RWPE1 (cell line): Measurements from ENCODE around the gene SCAPER.

Experiments
- CTCF ChIA-PET: fragments of 350-600 bp; sonication (Branson Sonifier 250); formaldehyde crosslinking; extraction: SDS; loops from one replicate; lab custom pipeline; 2021; lab: Yijun Ruan, JAX
- POLR2A ChIA-PET: fragments of 400-600 bp; formaldehyde crosslinking; extraction: SDS; loops from one replicate; lab custom pipeline; 2020; ENCODE audit warnings: antibody characterized with exemption; ENCODE audit not compliant: low non-redundant PET; lab: Yijun Ruan, JAX
- DNase-seq: peaks from one replicate; pipeline ENCODE4 v3.0.0; 2012; ENCODE audit warnings: low spot score
- H3K27ac ChIP-seq: fragments of 450-650 bp; 2 replicates; pipeline ENCODE4 v1.5.1; 2017
- TF ChIP-seq, protein P1 (sequence below): fragments of 450-650 bp; conservative IDR thresholded peaks from 2 replicates; pipeline ENCODE4 v1.5.1; 2017; ENCODE audit warnings: low read depth, mild to moderate bottlenecking

The SCAPER gene

DNA sequence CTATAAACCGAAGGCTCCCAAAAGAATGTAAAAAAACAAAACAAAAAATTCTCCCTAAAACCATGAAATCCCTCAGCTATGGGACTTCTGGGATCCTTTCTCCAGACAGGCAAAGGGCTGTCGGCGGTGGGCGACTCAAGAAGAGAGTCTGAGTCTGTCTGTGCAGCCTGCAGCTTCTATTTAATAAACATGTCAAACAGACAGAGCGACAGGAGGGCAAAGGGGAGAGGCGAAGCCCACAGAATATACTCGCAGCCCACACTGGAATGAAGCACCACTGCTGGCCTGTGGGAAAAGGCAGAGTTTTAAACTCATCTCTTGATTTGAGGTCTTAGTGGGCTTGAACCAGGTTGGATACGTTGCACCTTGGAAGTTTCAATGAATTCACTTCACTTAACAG, 528.3 kb downstream of the SCAPER start:
- POLR2A ChIA-PET, result no interaction called here
- no peak for DNase-seq
- CTCF ChIA-PET, result no interaction called here
- H3K27ac ChIP-seq, result no peak overlapping the region
- TF ChIP-seq, protein P1, sequence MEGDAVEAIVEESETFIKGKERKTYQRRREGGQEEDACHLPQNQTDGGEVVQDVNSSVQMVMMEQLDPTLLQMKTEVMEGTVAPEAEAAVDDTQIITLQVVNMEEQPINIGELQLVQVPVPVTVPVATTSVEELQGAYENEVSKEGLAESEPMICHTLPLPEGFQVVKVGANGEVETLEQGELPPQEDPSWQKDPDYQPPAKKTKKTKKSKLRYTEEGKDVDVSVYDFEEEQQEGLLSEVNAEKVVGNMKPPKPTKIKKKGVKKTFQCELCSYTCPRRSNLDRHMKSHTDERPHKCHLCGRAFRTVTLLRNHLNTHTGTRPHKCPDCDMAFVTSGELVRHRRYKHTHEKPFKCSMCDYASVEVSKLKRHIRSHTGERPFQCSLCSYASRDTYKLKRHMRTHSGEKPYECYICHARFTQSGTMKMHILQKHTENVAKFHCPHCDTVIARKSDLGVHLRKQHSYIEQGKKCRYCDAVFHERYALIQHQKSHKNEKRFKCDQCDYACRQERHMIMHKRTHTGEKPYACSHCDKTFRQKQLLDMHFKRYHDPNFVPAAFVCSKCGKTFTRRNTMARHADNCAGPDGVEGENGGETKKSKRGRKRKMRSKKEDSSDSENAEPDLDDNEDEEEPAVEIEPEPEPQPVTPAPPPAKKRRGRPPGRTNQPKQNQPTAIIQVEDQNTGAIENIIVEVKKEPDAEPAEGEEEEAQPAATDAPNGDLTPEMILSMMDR, result no peak

DNA sequence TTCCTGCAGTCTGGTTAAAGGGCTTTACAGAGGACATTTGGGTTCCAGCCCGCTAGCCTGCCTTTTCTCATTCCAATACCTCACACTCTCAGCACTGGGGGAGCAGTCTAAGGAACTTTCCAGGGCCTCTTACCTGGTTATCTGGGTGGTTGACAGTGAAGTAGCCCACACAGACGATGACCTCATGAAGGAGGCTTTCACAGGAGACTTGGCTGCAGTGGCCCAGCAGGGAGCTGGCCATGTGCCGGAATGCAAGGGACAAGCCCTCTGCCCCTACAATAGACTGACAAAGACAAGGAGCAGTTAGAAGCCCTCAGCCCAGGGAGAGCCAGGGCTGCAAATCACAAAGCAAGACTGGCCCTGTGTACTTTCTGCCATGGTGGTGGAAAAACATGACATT, 529.1 kb downstream of the SCAPER start:
- TF ChIP-seq, protein P1, result no peak
- ChIA-PET POLR2A (no interaction called here), CTCF (no interaction called here)

DNA sequence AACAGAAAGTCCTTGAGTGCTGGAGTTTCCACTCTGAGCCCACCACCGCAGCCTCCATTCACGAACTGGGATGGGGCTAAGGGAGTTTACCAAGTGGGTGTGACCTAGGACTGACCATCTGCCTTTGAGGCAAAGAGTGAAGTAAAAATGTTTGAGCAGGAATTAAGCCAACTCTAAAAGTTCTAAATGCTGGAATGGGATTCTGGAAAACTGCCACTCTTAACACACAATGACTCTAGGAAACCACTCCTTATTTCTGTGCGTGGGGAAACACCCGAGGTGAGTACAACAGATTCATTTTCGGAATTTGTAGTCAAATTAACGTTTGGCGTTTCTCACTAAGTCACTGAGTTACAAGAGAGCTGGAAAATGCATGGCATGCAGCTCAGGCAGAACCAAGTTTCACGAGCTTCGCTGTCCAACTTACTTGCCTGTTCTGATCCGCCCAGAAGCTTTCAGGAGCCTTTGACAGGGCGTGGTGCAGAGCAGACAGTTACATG, 537.0 kb downstream of the SCAPER start:
- TF ChIP-seq, protein P1, result no peak
- POLR2A ChIA-PET, result no interaction called here
- H3K27ac ChIP-seq, result peak overlapping the region; percentile 71
- no peak for DNase-seq
- CTCF ChIA-PET, result no interaction called here

More for the DNA sequence above, 529.1 kb downstream of the SCAPER start:
- DNase-seq, result no peak
- no peak overlapping the region for H3K27ac ChIP-seq

DNA sequence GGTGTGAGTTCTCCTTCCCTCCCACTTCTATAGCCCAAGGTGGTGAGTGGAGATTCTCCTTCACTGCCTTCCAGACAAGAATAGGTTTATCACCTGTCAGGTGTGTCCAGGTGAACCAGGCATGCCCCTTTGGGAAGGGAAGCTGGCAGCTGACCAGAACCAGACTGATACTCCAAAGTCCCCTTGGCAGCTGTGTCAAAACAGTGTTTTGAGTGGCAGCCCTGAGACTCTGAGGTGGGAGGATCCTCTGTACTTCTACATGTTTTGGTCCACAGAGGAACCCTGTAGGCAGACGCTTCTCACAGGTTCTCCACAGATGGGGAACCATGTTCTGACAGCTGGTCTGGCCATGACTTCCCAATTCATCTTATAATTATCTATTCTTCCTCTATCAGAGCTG, 538.4 kb downstream of the SCAPER start:
- TF ChIP-seq, protein P1, result no peak
- CTCF ChIA-PET, result no interaction called here
- no peak for DNase-seq
- no peak overlapping the region for H3K27ac ChIP-seq
- POLR2A ChIA-PET, result no interaction called here

DNA sequence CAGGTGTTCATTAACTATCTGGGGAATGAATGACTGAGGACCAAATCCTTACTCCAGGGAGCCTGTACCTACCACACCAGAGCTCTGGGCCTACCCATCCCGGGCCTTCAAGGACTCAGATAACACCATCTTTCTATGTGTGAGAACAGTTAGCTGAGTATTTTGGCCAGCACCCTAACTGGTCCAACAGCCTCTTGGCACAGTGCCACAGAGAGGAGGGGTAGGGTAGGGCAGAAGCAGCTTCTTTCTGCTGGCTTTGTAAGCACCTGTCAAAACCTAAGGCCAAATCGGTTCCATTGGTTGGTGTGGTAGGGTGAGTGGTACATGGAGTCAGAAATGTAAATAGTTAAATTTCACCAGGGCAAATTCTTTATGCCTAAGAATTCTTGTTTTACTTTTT, 541.9 kb downstream of the SCAPER start:
- TF ChIP-seq, protein P1, result no peak
- no peak for DNase-seq
- ChIA-PET POLR2A (no interaction called here), CTCF (interaction anchor here (1.2 kb wide), 1 partner anchor 20 kb away, joined by 3 read pairs; no protein-coding TSS in a partner anchor)
- H3K27ac ChIP-seq, result no peak overlapping the region

DNA sequence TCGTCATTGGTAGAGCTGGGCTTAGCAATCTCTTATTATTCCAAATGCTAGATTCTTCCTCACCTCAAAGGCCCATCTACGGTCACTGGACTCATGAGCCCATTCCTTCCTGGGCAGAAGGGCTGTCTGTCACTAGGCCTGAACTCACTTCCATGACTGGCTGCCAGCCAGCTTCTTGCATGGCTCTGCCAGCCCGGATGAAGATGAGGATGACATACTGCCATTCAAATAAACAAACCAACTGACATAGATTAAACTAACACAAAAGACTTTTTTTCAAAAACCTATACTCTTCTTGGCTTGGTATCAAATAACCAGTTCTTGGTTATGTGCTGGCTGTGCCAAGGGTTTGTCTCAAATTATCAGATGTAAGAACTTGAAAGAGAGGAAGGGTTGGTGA, 544.7 kb downstream of the SCAPER start:
- ChIA-PET CTCF (no interaction called here), POLR2A (no interaction called here)

More for the DNA sequence above, 544.7 kb downstream of the SCAPER start:
- no peak overlapping the region for H3K27ac ChIP-seq
- DNase-seq, result no peak
- TF ChIP-seq, protein P1, result no peak
